HG02571 (cell line): ENCODE measurements around the gene KHSRP.
"Not testable (repeated sequence)": the region's sequence is repeated elsewhere in the genome, so short reads cannot be mapped to it uniquely, and the experiment has no call there.

Experiments used
- ATAC-seq: cut with Tn5 transposase; IDR thresholded peaks from one replicate; pipeline ENCODE4 v1.9.1; 2021; ENCODE audit warnings: mild to moderate bottlenecking, moderate library complexity; ENCODE audit not compliant: unreplicated experiment

Gene KHSRP

GRCh38 chr19:6451583-6452222 lies 27.1 kb upstream of the KHSRP start:
- no peak for ATAC-seq

GRCh38 chr19:6450166-6450565 lies 25.6 kb upstream of the KHSRP start:
- no peak for ATAC-seq

GRCh38 chr19:6448045-6448444 lies 23.4 kb upstream of the KHSRP start:
- ATAC-seq: no peak

GRCh38 chr19:6446452-6446851 lies 21.8 kb upstream of the KHSRP start:
- no peak for ATAC-seq

GRCh38 chr19:6443986-6444385 lies 19.4 kb upstream of the KHSRP start:
- ATAC-seq: no peak

GRCh38 chr19:6442087-6442688 lies 17.6 kb upstream of the KHSRP start:
- ATAC-seq: no peak

- no peak for ATAC-seq
Observed at GRCh38 chr19:6440905-6441304, 16.3 kb upstream of the KHSRP start.

GRCh38 chr19:6439743-6440142 lies 15.1 kb upstream of the KHSRP start:
- ATAC-seq: no peak

- no peak for ATAC-seq
Observed at GRCh38 chr19:6433663-6434062, 9.1 kb upstream of the KHSRP start, which contains the start of gene SLC25A41. TSS of gene SLC25A41 (minus strand) at chr19:6433763. CDS start at chr19:6433693, 70 bp downstream.

GRCh38 chr19:6433165-6433564 lies 8.6 kb upstream of the KHSRP start:
- no peak for ATAC-seq

- no peak for ATAC-seq
Observed at GRCh38 chr19:6431891-6432290, 7.3 kb upstream of the KHSRP start.

GRCh38 chr19:6429419-6430221 lies 5.0 kb upstream of the KHSRP start:
- no peak for ATAC-seq

GRCh38 chr19:6428692-6429418 lies 4.2 kb upstream of the KHSRP start:
- ATAC-seq: not testable (repeated sequence)

- no peak for ATAC-seq
Observed at GRCh38 chr19:6427131-6427530, 2.5 kb upstream of the KHSRP start.

- no peak for ATAC-seq
Observed at GRCh38 chr19:6425732-6426620, 1.4 kb upstream of the KHSRP start.

- ATAC-seq: peak; percentile 80
Observed at GRCh38 chr19:6424939-6425731, 524 bp upstream of the KHSRP start.

GRCh38 chr19:6423499-6424194 lies 964 bp downstream of the KHSRP start:
- no peak for ATAC-seq

- no peak for ATAC-seq
Observed at GRCh38 chr19:6421075-6422014, 3.3 kb downstream of the KHSRP start.
